HEK293 (cell line): Measurements from ENCODE around the gene MYO15B.

Experiments
- CTCF ChIP-seq: fragments of 450-650 bp; formaldehyde crosslinking; IDR thresholded peaks from 2 replicates; pipeline ENCODE4 v1.5.1; 2016; ENCODE audit warnings: missing biosample characterization, missing genetic modification characterization
- PBX3 ChIP-seq: sonication (generic); formaldehyde crosslinking; IDR thresholded peaks from 2 replicates; pipeline ENCODE4 v1.8.1; 2022; ENCODE audit warnings: mild to moderate bottlenecking, moderate library complexity, missing genetic modification reagents
- ZBTB7A ChIP-seq: fragments of 450-650 bp; formaldehyde crosslinking; IDR thresholded peaks from 2 replicates; pipeline ENCODE4 v1.5.1; 2016; ENCODE audit warnings: low read depth, missing biosample characterization, missing genetic modification characterization
- ZNF423 ChIP-seq: fragments of 450-650 bp; formaldehyde crosslinking; IDR thresholded peaks from 2 replicates; pipeline ENCODE4 v1.5.1; 2016; ENCODE audit warnings: missing biosample characterization, missing genetic modification characterization
- ZNF529 ChIP-seq: fragments of 450-650 bp; formaldehyde crosslinking; IDR thresholded peaks from 2 replicates; pipeline ENCODE4 v1.5.1; 2017; ENCODE audit warnings: missing genetic modification characterization, missing biosample characterization; ENCODE audit not compliant: insufficient replicate concordance

GRCh38 chr17:75573994-75574393 lies 13.6 kb upstream of the MYO15B start:
- no peak for TF ChIP-seq CTCF (tag by site-specific recombination)
- TF ChIP-seq ZNF423 (tag by site-specific recombination) = no peak
- no peak for TF ChIP-seq PBX3
- no peak for TF ChIP-seq ZNF529 (tag by site-specific recombination)
- TF ChIP-seq ZBTB7A (tag by site-specific recombination) = no peak
